HepG2 (cell line): ENCODE data around the gene AXIN1. TPM values are rescaled to one million over a fixed set of nuclear protein-coding genes. Genes with fewer than 3 reads are reported as not detected.
A peak's percentile ranks its signal among the peaks of the same experiment; 100 is the strongest.

Experiments used
- ATAC-seq: fragments of 200-7000 bp; cut with Tn5 transposase; 3 replicates; pipeline ENCODE4 v1.9.1; 2020; ENCODE audit warnings: mild to moderate bottlenecking, moderate library complexity
- BruUV-seq: library from RNA; stranded (reverse); fragments of 400-500 nt; replicated peaks from 2 replicates; lab custom pipeline; 2021; lab: Mats Ljungman, UMichigan
- CTCF ChIA-PET: fragments of 300-600 bp; formaldehyde crosslinking; extraction: SDS; loops from one replicate; lab custom pipeline; 2021; ENCODE audit warnings: low total read pairs, inconsistent platforms, low intra/inter-chr PET ratio; lab: Yijun Ruan, JAX
- POLR2A ChIA-PET: fragments of 350-600 bp; sonication (Branson Sonifier 250); formaldehyde crosslinking; loops from one replicate; lab custom pipeline; 2020; ENCODE audit warnings: antibody characterized with exemption, inconsistent platforms; lab: Yijun Ruan, JAX
- DNase-seq: peaks from one replicate; pipeline ENCODE4 v3.0.0-alpha.2; 2015; ENCODE audit warnings: low spot score
- FAIRE-seq: peaks from 3 replicates; lab custom pipeline; 2011; peaks lifted over from hg19 to GRCh38; lab: Jason Lieb, UNC
- H2AFZ ChIP-seq: one replicate; pipeline ENCODE4 v1.6.1; 2011; ENCODE audit warnings: low read length, inconsistent platforms
- H3K27ac ChIP-seq: fragments of 300-600 bp; 3 replicates; pipeline ENCODE4 v1.8.0; 2011; ENCODE audit warnings: mixed run types, mild to moderate bottlenecking, mixed read lengths, low read length, inconsistent platforms; ENCODE audit not compliant: insufficient read depth; ENCODE audit errors: extremely low read length
- H3K27me3 ChIP-seq, 2 experiments: fragments of 200-600 bp in 1 of 2; 2 replicates in 1 of 2; 3 replicates in 1 of 2; pipeline versions ENCODE4 v1.6.0 to v1.8.0; 2011; ENCODE audit warnings: low read length in 2 of 2, mild to moderate bottlenecking in 2 of 2, moderate library complexity in 2 of 2, inconsistent platforms in 1 of 2; ENCODE audit not compliant: insufficient read depth in 2 of 2, control insufficient read depth in 1 of 2
- H3K36me3 ChIP-seq, 2 experiments: fragments of 200-600 bp in 1 of 2; replicated peaks in 1 of 2; 2 replicates in 1 of 2; 3 replicates in 1 of 2; pipeline versions ENCODE4 v1.5.1 to v1.8.0; 2011; ENCODE audit warnings: low read length in 2 of 2, inconsistent platforms in 1 of 2; ENCODE audit not compliant: insufficient read depth in 2 of 2, control insufficient read depth in 1 of 2
- H3K4me1 ChIP-seq: 2 replicates; pipeline ENCODE4 v1.5.1; 2012; ENCODE audit warnings: low read length, inconsistent platforms; ENCODE audit not compliant: insufficient read depth
- H3K4me2 ChIP-seq: 2 replicates; pipeline ENCODE4 v1.6.0; 2011; ENCODE audit warnings: low read depth, low read length, inconsistent platforms
- H3K4me3 ChIP-seq, 3 experiments: fragments of 200-600 bp in 1 of 3; sonication (generic), shearing (Covaris generic) in 1 of 3; replicated peaks in 1 of 3; 2 replicates each; pipeline ENCODE4 v1.5.1; 2011 to 2016; ENCODE audit warnings: low read length in 3 of 3, inconsistent platforms in 2 of 3, low read depth in 2 of 3, mild to moderate bottlenecking in 2 of 3, control low read depth in 1 of 3, mixed read lengths in 1 of 3; ENCODE audit not compliant: insufficient read depth in 1 of 3
- H3K79me2 ChIP-seq: one replicate; pipeline ENCODE4 v1.6.1; 2011; ENCODE audit warnings: low read length, inconsistent platforms; ENCODE audit not compliant: insufficient read depth
- H3K9ac ChIP-seq: 2 replicates; pipeline ENCODE4 v1.6.0; 2011; ENCODE audit warnings: mild to moderate bottlenecking, low read depth, low read length, inconsistent platforms; ENCODE audit not compliant: insufficient read depth
- H3K9me3 ChIP-seq: 2 replicates; pipeline ENCODE4 v1.5.1; 2012; ENCODE audit warnings: mild to moderate bottlenecking, low read length
- H4K20me1 ChIP-seq: 2 replicates; pipeline ENCODE4 v1.6.0; 2011; ENCODE audit warnings: inconsistent platforms, mild to moderate bottlenecking, low read length, moderate library complexity; ENCODE audit not compliant: insufficient read depth
- FOSL2 ChIP-seq: sonication (generic); formaldehyde crosslinking; IDR thresholded peaks from 2 replicates; pipeline ENCODE4 v1.4.0; 2020; ENCODE audit warnings: missing genetic modification reagents
- MNT ChIP-seq: fragments of 450-650 bp; IDR thresholded peaks from 2 replicates; pipeline ENCODE4 v1.6.1; 2016
- NFKB2 ChIP-seq: sonication (generic); formaldehyde crosslinking; IDR thresholded peaks from 2 replicates; pipeline ENCODE4 v1.4.0; 2020; ENCODE audit warnings: missing genetic modification reagents, borderline replicate concordance
- SALL1 ChIP-seq: sonication (generic); formaldehyde crosslinking; IDR thresholded peaks from 2 replicates; pipeline ENCODE4 v1.8.0; 2022; ENCODE audit warnings: mild to moderate bottlenecking, missing genetic modification reagents
- XRCC5 ChIP-seq: fragments of 200-400 bp; formaldehyde crosslinking; optimal IDR thresholded peaks from 2 replicates; pipeline ENCODE3; 2017; ENCODE audit warnings: mild to moderate bottlenecking, low read length
- ZBTB4 ChIP-seq: sonication (generic); formaldehyde crosslinking; IDR thresholded peaks from 2 replicates; pipeline ENCODE4 v1.4.0; 2020; ENCODE audit warnings: missing genetic modification reagents, mild to moderate bottlenecking, borderline replicate concordance
- ZFYVE20 ChIP-seq: sonication (generic); formaldehyde crosslinking; IDR thresholded peaks from 2 replicates; pipeline ENCODE4 v1.8.0; 2023; ENCODE audit warnings: low read depth, mild to moderate bottlenecking, moderate library complexity, missing genetic modification reagents, borderline replicate concordance
- ZNF121 ChIP-seq: sonication (generic); formaldehyde crosslinking; IDR thresholded peaks from 2 replicates; pipeline ENCODE4 v1.5.0; 2020; ENCODE audit warnings: mild to moderate bottlenecking, missing genetic modification reagents
- WGBS: methylation state at CpG from one replicate; pipeline ENCODE4 v1.1.6; 2017; ENCODE audit warnings: low lambda C conversion rate; 5-methylcytosine and 5-hydroxymethylcytosine counted together
- in situ Hi-C: cut with HindIII; loops from 2 replicates; pipeline ENCODE4 v1.10.0; 2017; ENCODE audit warnings: low pct_unique_long_range_greater_than_20kb; ENCODE audit not compliant: extremely low pct_ligation_motif_present
- intact Hi-C: fragments of 100-400 bp; cut with micrococcal nuclease; formaldehyde crosslinking; loops from one replicate; pipeline ENCODE4 v1.10.0; 2022; ENCODE audit not compliant: unreplicated experiment
- polyA plus RNA-seq, 8 experiments: library from polyadenylated mRNA; depleted of rRNA in 3 of 8; stranded (reverse) in 7 of 8; unstranded in 1 of 8; fragments of >200 nt; fragmentation: Illumina TruSeq in 4 of 8; extraction: Trizol in 4 of 8; gene quantifications; 2 replicates each; pipeline versions ENCODE4 v1.2.1 to v1.2.3, GENCODE V29; 2011 to 2016; ENCODE audit warnings: low read depth in 4 of 8, missing spikeins in 1 of 8, mixed read lengths in 1 of 8; ENCODE audit not compliant: insufficient read depth in 1 of 8
- total RNA-seq, 5 experiments: library from RNA; depleted of rRNA; stranded (reverse); fragments of >200 nt; fragmentation: Illumina TruSeq; extraction: Trizol; gene quantifications; 2 replicates each; pipeline ENCODE4 v1.2.3, GENCODE V29; 2016; ENCODE audit warnings: low read depth in 1 of 5

Gene AXIN1
- total and polyA plus RNA-seq, 2 of the 13 experiments (the other 11 are each of a cell fraction or from before 2014, with no cell fraction given), result 24.0 to 26.0 TPM

- WGBS, result 97% methylated on average over 7 of the region's 7 CpGs
- H3K27ac ChIP-seq, result no peak overlapping the region
- peaks cover 12% of the 10 kb centered on the region for H3K4me1 ChIP-seq
- H3K79me2 ChIP-seq, result peaks cover 5% of the 10 kb centered on the region
- no peak overlapping the region for H2AFZ ChIP-seq
- no peaks in the 10 kb centered on the region for H3K36me3 ChIP-seq
- FAIRE-seq (no peak), DNase-seq (no peak), ATAC-seq (no peak)
- H3K9me3 ChIP-seq, result no peaks in the 10 kb centered on the region
- no TSS peak for BruUV-seq
- POLR2A ChIA-PET, result interaction anchor here (1.0 to 1.5 kb wide), 3 partner anchors 9 to 109 kb away, joined by 3 to 5 read pairs (median 3); partner anchors contain the start of genes DECR2 and RAB11FIP3
- no peaks in the 10 kb centered on the region for H3K27me3 ChIP-seq
- H3K9ac ChIP-seq, result no peak overlapping the region
- H3K4me2 ChIP-seq, result no peak overlapping the region
- TF ChIP-seq MNT (no peak), ZNF121 (CRISPR knock-in tag) (peak; percentile 69)
- TF ChIP-seq, all 625 proteins: peak for 1
- Histone ChIP-seq H4K20me1 (no peaks in the 10 kb centered on the region), H3K4me3 (no peak overlapping the region)
- intact Hi-C loops, result loop anchor here (5.0 kb wide), 1 partner anchor 105 kb away; no protein-coding TSS in a partner anchor
- CTCF ChIA-PET, result interaction anchor here (1.9 to 2.0 kb wide), 2 partner anchors 95 to 103 kb away, joined by 11 read pairs; no protein-coding TSS in a partner anchor
- in situ Hi-C loops, result no loop called here
Measured at GRCh38 chr16:392450-393030, 40.0 kb upstream of the AXIN1 start.

- intact Hi-C loops (loop anchor here (5.0 kb wide), 1 partner anchor 105 kb away; no protein-coding TSS in a partner anchor), in situ Hi-C loops (no loop called here)
- FAIRE-seq, result peak; percentile 18
- ChIA-PET POLR2A (interaction anchor here (0.9 to 1.5 kb wide), 4 partner anchors 10 to 110 kb away, joined by 3 to 5 read pairs (median 3); partner anchors contain the start of genes DECR2 and RAB11FIP3), CTCF (interaction anchor here (0.9 to 2.0 kb wide), 3 partner anchors 96 to 193 kb away, joined by 3 to 11 read pairs (median 11); no protein-coding TSS in a partner anchor)
- peaks cover 5% of the 10 kb centered on the region for H3K79me2 ChIP-seq
- H3K4me1 ChIP-seq, result peaks cover 12% of the 10 kb centered on the region
- no peak overlapping the region for H3K4me3 ChIP-seq
- peak; percentile 60 for DNase-seq
- WGBS, result 84% methylated on average over 4 of the region's 7 CpGs
- no peaks in the 10 kb centered on the region for H3K27me3 ChIP-seq
- no TSS peak for BruUV-seq
- H3K4me2 ChIP-seq, result no peak overlapping the region
- no peaks in the 10 kb centered on the region for H3K36me3 ChIP-seq
- no peak overlapping the region for H2AFZ ChIP-seq
- no peaks in the 10 kb centered on the region for H4K20me1 ChIP-seq
- ATAC-seq, result peak; percentile 87
- H3K9ac ChIP-seq, result no peak overlapping the region
- no peak overlapping the region for H3K27ac ChIP-seq
- H3K9me3 ChIP-seq, result no peaks in the 10 kb centered on the region
- peak; percentile 39; the same call in 1 of the 2 replicates for TF ChIP-seq SALL1
- TF ChIP-seq ZBTB4 (CRISPR knock-in tag), result 0 out of 2 replicates have a peak, but pooled peaks have one; percentile 27
- TF ChIP-seq FOSL2 (CRISPR knock-in tag), result peak; percentile 52; the same call in 1 of the 2 replicates
- peak; percentile 35; the same call in 1 of the 2 replicates for TF ChIP-seq NFKB2 (CRISPR knock-in tag)
- peak; percentile 79 for TF ChIP-seq XRCC5
- TF ChIP-seq ZFYVE20, result no peak
Measured at GRCh38 chr16:391885-392335, 39.4 kb upstream of the AXIN1 start.
